ENCODE measurements around the gene KIAA0232. TPM values are rescaled to one million over a fixed set of nuclear protein-coding genes. Genes with fewer than 3 reads are reported as not detected.

KIAA0232 gene
- total RNA-seq, 1 donor from 2014 or later = 15.9 TPM

GRCh38 chr4:6912441-6912840, 129.9 kb downstream of the KIAA0232 start:
- Histone ChIP-seq H3K27ac (no peak overlapping the region), H3K36me3 (no peaks in the 10 kb centered on the region), H3K9me3 (no peaks in the 10 kb centered on the region), H3K27me3 (no peaks in the 10 kb centered on the region), H3K4me3 (no peak overlapping the region), H3K4me1 (peaks cover 0 to 33% of the 10 kb centered on the region in 2 donors)
- intact Hi-C loops (cut with DNase I) = no loop called here
- no peak for DNase-seq (ENCODE audit: low spot score in 2 of 2)
- no peak for TF ChIP-seq CTCF (IDR thresholded peaks at IDR 0.05)

DNA sequence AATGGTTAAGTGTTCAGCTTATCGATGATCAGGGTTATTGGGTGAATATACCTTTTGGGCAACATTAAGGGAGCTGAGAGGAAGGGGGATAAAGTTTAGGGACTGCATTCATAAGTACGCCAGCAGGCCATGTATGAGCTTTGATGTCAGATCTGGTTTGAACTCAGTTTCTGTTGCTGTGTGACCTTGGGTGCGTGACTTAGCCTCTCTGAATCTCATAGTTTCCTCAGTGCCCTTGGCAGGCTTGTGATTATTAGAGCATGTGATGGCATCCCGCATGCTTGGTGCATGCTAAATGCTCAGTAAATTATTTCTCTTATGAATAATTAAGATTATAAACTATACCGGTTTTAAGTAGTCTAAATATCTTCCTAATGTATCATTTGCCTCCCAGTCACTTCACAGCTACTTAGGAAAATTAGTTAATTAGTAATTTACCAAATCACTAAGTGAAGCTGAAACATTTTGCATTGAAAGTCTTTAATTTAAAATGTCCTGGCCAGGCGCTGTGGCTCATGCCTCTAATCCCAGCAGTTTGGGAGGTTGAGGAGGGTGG, 130.9 kb downstream of the KIAA0232 start:
- no peak for TF ChIP-seq CTCF (IDR thresholded peaks at IDR 0.05)
- peaks cover 0 to 27% of the 10 kb centered on the region in 2 donors for H3K4me1 ChIP-seq
- intact Hi-C loops (cut with DNase I) = no loop called here

GRCh38 chr4:6914448-6914847, 131.9 kb downstream of the KIAA0232 start:
- peaks cover 0 to 23% of the 10 kb centered on the region in 2 donors for H3K4me1 ChIP-seq
- no peak overlapping the region for H3K27ac ChIP-seq
- intact Hi-C loops (cut with DNase I) = no loop called here

More for the DNA sequence above, 130.9 kb downstream of the KIAA0232 start:
- Histone ChIP-seq H3K4me3 (no peak overlapping the region), H3K27me3 (no peaks in the 10 kb centered on the region), H3K36me3 (no peaks in the 10 kb centered on the region), H3K9me3 (no peaks in the 10 kb centered on the region), H3K27ac (no peak overlapping the region)
- no peak for DNase-seq (ENCODE audit: low spot score in 2 of 2)

DNA sequence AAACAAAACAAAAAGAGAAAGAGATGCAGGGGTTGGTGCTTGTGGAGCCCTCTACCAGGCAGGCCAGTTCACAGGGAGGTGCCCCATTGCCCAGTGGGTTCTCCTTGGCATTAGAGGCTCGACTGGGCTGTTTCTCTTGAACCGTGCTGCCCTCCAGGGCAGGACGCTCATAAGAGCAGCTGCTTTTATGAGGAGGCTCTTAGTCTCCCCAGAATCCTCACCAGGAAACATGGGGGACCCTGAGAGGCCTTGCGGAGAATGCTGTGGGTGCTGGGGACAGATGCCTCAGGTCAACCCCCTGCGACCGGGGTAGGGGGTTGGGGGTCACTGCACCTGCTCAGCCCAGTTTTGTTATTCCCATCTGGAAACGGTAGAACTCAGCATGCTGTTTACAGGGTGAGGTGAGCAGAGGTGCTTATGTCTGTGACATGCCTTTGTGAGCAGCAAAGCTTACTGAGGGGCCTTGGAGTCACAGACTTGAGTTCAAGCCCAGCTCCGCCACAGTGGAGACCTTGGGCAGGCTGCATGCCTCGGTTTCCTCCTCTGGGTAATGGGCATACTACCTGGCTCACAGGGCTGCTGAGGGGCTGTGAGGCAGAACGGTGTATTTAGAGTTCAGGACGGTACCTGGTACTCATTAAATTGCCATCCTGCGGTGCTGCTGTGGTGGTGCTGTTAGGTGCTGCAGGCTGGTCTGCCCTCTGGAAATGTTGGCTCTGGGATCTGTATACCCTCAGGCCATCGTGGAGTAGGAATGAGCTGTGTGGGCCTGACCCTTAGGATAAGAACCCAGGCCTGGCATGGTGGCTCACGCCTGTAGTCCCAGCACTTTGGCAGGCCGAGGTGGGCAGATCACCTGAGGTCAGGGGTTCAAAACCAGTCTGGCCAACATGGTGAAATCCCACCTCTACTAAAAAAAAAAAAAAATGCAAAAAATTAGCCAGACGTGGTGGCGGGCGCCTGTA, 132.8 kb downstream of the KIAA0232 start:
- Histone ChIP-seq H3K4me1 (peaks cover 0 to 21% of the 10 kb centered on the region in 2 donors), H3K4me3 (no peak overlapping the region), H3K9me3 (no peaks in the 10 kb centered on the region), H3K27me3 (no peaks in the 10 kb centered on the region), H3K36me3 (no peaks in the 10 kb centered on the region), H3K27ac (no peak overlapping the region)
- no peak for DNase-seq (ENCODE audit: low spot score in 2 of 2)
- no peak for TF ChIP-seq CTCF (IDR thresholded peaks at IDR 0.05)
- intact Hi-C loops (cut with DNase I) = no loop called here

More at GRCh38 chr4:6914448-6914847, 131.9 kb downstream of the KIAA0232 start:
- H3K9me3 ChIP-seq = no peaks in the 10 kb centered on the region
- H3K27me3 ChIP-seq = no peaks in the 10 kb centered on the region
- H3K4me3 ChIP-seq = no peak overlapping the region
- no peak for DNase-seq (ENCODE audit: low spot score in 2 of 2)
- H3K36me3 ChIP-seq = no peaks in the 10 kb centered on the region
- no peak for TF ChIP-seq CTCF (IDR thresholded peaks at IDR 0.05)

GRCh38 chr4:6916069-6916586, 133.6 kb downstream of the KIAA0232 start:
- intact Hi-C loops (cut with DNase I) = no loop called here
- no peaks in the 10 kb centered on the region for H3K36me3 ChIP-seq
- DNase-seq (ENCODE audit: low spot score in 2 of 2) = no peak
- no peak for TF ChIP-seq CTCF (IDR thresholded peaks at IDR 0.05)
- H3K27ac ChIP-seq = peak overlapping the region in 1 of 2 donors; percentile 33
- H3K27me3 ChIP-seq = no peaks in the 10 kb centered on the region
- no peak overlapping the region for H3K4me3 ChIP-seq
- peaks cover 0 to 15% of the 10 kb centered on the region in 2 donors for H3K4me1 ChIP-seq
- no peaks in the 10 kb centered on the region for H3K9me3 ChIP-seq
